Amniotic stem cell (primary cell): ENCODE measurements around the gene TEAD4.
A peak's percentile ranks its signal among the peaks of the same experiment; 100 is the strongest.

Experiments
- DNase-seq: peaks from one replicate; lab custom pipeline; 2025; lab: John Stamatoyannopoulos, UW

TEAD4 gene

GRCh38 chr12:2960996-2961616 lies 1.9 kb downstream of the TEAD4 start:
- DNase-seq: no peak

GRCh38 chr12:2961705-2962104 lies 2.5 kb downstream of the TEAD4 start:
- DNase-seq: no peak

GRCh38 chr12:2963154-2963759 lies 4.1 kb downstream of the TEAD4 start:
- no peak for DNase-seq

GRCh38 chr12:2963760-2964292 lies 4.6 kb downstream of the TEAD4 start:
- no peak for DNase-seq

- no peak for DNase-seq
These were observed 8.5 kb downstream of the TEAD4 start for GRCh38 chr12:2967651-2968050.

- no peak for DNase-seq
These were observed 11.5 kb downstream of the TEAD4 start for GRCh38 chr12:2970744-2971143.

- no peak for DNase-seq
These were observed 14.4 kb downstream of the TEAD4 start for GRCh38 chr12:2973566-2973965.

- no peak for DNase-seq
These were observed 15.4 kb downstream of the TEAD4 start for GRCh38 chr12:2974560-2974971.

- DNase-seq: no peak
These were observed 17.4 kb downstream of the TEAD4 start for GRCh38 chr12:2976581-2976996.

GRCh38 chr12:2977776-2978175 lies 18.6 kb downstream of the TEAD4 start:
- DNase-seq: no peak

GRCh38 chr12:2979806-2980205 lies 20.6 kb downstream of the TEAD4 start:
- no peak for DNase-seq

GRCh38 chr12:2980630-2981029 lies 21.4 kb downstream of the TEAD4 start:
- no peak for DNase-seq

GRCh38 chr12:2982361-2982760 lies 23.2 kb downstream of the TEAD4 start:
- DNase-seq: no peak

- DNase-seq: no peak
These were observed 25.1 kb downstream of the TEAD4 start for GRCh38 chr12:2984249-2984648.

GRCh38 chr12:2984698-2985097 lies 25.5 kb downstream of the TEAD4 start:
- DNase-seq: no peak

- no peak for DNase-seq
These were observed 27.7 kb downstream of the TEAD4 start for GRCh38 chr12:2986876-2987275.

GRCh38 chr12:2988494-2988893 lies 29.3 kb downstream of the TEAD4 start:
- DNase-seq: no peak

- DNase-seq: no peak
These were observed 33.5 kb downstream of the TEAD4 start for GRCh38 chr12:2992724-2993123.

- DNase-seq: no peak
These were observed 38.9 kb downstream of the TEAD4 start for GRCh38 chr12:2997989-2998670.

GRCh38 chr12:2998789-2999264 lies 39.6 kb downstream of the TEAD4 start:
- peak; percentile 12 for DNase-seq

- DNase-seq: no peak
These were observed 40.2 kb downstream of the TEAD4 start for GRCh38 chr12:2999265-2999841.

- no peak for DNase-seq
These were observed 41.5 kb downstream of the TEAD4 start for GRCh38 chr12:3000548-3001275.
